ENCODE data around the gene CRKL.

DNA sequence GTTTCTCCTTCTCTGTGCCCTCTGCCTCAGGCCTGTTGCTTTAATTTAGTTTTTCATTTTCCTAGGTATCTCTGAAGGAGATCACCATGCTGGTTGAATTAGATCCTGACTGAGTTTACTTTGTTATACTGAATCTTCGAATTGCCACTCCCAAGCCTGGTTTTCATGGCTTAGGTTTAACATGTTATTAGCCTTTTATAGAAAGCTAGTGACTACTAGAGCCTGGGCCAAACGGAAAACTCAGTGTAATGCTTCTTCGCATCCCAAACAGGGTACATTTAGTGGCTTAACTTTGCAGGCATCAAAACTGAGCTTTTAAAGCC is 3.6 kb downstream of the CRKL start:
- TF ChIP-seq, protein P1, sequence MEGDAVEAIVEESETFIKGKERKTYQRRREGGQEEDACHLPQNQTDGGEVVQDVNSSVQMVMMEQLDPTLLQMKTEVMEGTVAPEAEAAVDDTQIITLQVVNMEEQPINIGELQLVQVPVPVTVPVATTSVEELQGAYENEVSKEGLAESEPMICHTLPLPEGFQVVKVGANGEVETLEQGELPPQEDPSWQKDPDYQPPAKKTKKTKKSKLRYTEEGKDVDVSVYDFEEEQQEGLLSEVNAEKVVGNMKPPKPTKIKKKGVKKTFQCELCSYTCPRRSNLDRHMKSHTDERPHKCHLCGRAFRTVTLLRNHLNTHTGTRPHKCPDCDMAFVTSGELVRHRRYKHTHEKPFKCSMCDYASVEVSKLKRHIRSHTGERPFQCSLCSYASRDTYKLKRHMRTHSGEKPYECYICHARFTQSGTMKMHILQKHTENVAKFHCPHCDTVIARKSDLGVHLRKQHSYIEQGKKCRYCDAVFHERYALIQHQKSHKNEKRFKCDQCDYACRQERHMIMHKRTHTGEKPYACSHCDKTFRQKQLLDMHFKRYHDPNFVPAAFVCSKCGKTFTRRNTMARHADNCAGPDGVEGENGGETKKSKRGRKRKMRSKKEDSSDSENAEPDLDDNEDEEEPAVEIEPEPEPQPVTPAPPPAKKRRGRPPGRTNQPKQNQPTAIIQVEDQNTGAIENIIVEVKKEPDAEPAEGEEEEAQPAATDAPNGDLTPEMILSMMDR (IDR thresholded peaks at IDR 0.05): no peak
- no peak for TF ChIP-seq EZH2phosphoT487 (IDR thresholded peaks at IDR 0.05)

Measured in neural progenitor cell (in vitro differentiated cells).